ENCODE measurements around the gene HTT. TPM values are rescaled to one million over a fixed set of nuclear protein-coding genes. Genes with fewer than 3 reads are reported as not detected.

HTT gene
- total and polyA plus RNA-seq, 3 experiments from 2014 or later = 5.1 to 58.6 (median 54.7) TPM

GRCh38 chr4:3236326-3236878, 161.9 kb downstream of the HTT start:
- H3K27ac Mint-ChIP-seq = no peak overlapping the region
- ChIA-PET CTCF (no interaction called here), POLR2A (no interaction called here)
- Histone ChIP-seq H3K36me3 (ENCODE audit: insufficient read depth, low read length) (peaks cover 20% of the 10 kb centered on the region), H3K27ac (ENCODE audit: low read depth, low read length) (no peak overlapping the region), H3K27me3 (ENCODE audit: insufficient read depth, low read length, poor library complexity, severe bottlenecking) (no peaks in the 10 kb centered on the region), H3K4me1 (ENCODE audit: insufficient read depth, low read length) (no peaks in the 10 kb centered on the region), H3K9me3 (ENCODE audit: low read length) (no peaks in the 10 kb centered on the region), H3K4me3 (ENCODE audit: low read length) (no peak overlapping the region)
- no peaks in the 10 kb centered on the region for H3K4me1 Mint-ChIP-seq
- no peaks in the 10 kb centered on the region for H3K9me3 Mint-ChIP-seq
- DNase-seq = no peak
- peaks cover 4 to 90% (median 10%) of the 10 kb centered on the region in 3 donors for H3K36me3 Mint-ChIP-seq
- no peak overlapping the region for H3K4me3 Mint-ChIP-seq
- H3K27me3 Mint-ChIP-seq = no peaks in the 10 kb centered on the region

GRCh38 chr4:3237266-3237665, 162.8 kb downstream of the HTT start:
- H3K4me3 Mint-ChIP-seq = no peak overlapping the region
- peaks cover 0 to 87% (median 9%) of the 10 kb centered on the region in 3 donors for H3K36me3 Mint-ChIP-seq
- Histone ChIP-seq H3K27ac (ENCODE audit: low read depth, low read length) (no peak overlapping the region), H3K9me3 (ENCODE audit: low read length) (no peaks in the 10 kb centered on the region), H3K4me3 (ENCODE audit: low read length) (no peak overlapping the region), H3K27me3 (ENCODE audit: insufficient read depth, low read length, poor library complexity, severe bottlenecking) (no peaks in the 10 kb centered on the region), H3K4me1 (ENCODE audit: insufficient read depth, low read length) (no peaks in the 10 kb centered on the region), H3K36me3 (ENCODE audit: insufficient read depth, low read length) (peaks cover 12% of the 10 kb centered on the region)
- H3K9me3 Mint-ChIP-seq = no peaks in the 10 kb centered on the region
- ChIA-PET CTCF (no interaction called here), POLR2A (no interaction called here)
- peaks cover 0 to 3% (median under 1%) of the 10 kb centered on the region in 3 donors for H3K4me1 Mint-ChIP-seq
- H3K27ac Mint-ChIP-seq = no peak overlapping the region
- H3K27me3 Mint-ChIP-seq = no peaks in the 10 kb centered on the region
- DNase-seq = no peak

- H3K9me3 ChIP-seq (ENCODE audit: low read length) = no peaks in the 10 kb centered on the region
- Mint-ChIP-seq H3K27ac (peak overlapping the region in 2 of 8 donors; percentile 34 to 38), H3K36me3 (peaks cover 0 to 84% (median 9%) of the 10 kb centered on the region in 3 donors), H3K4me1 (peaks cover 7 to 10% (median 7%) of the 10 kb centered on the region in 3 donors), H3K4me3 (no peak overlapping the region), H3K27me3 (no peaks in the 10 kb centered on the region), H3K9me3 (no peaks in the 10 kb centered on the region)
- ChIA-PET POLR2A (no interaction called here), CTCF (no interaction called here)
- H3K4me3 ChIP-seq (ENCODE audit: low read length) = no peak overlapping the region
- no peak overlapping the region for H3K27ac ChIP-seq (ENCODE audit: low read depth, low read length)
- peaks cover 12% of the 10 kb centered on the region for H3K36me3 ChIP-seq (ENCODE audit: insufficient read depth, low read length)
- H3K27me3 ChIP-seq (ENCODE audit: insufficient read depth, low read length, poor library complexity, severe bottlenecking) = no peaks in the 10 kb centered on the region
- peaks cover 1% of the 10 kb centered on the region for H3K4me1 ChIP-seq (ENCODE audit: insufficient read depth, low read length)
- no peak for DNase-seq
These were observed 163.5 kb downstream of the HTT start for GRCh38 chr4:3237712-3238560.

- Histone ChIP-seq H3K4me3 (ENCODE audit: low read length) (no peak overlapping the region), H3K27me3 (ENCODE audit: insufficient read depth, low read length, poor library complexity, severe bottlenecking) (no peaks in the 10 kb centered on the region), H3K9me3 (ENCODE audit: low read length) (no peaks in the 10 kb centered on the region), H3K27ac (ENCODE audit: low read depth, low read length) (no peak overlapping the region), H3K36me3 (ENCODE audit: insufficient read depth, low read length) (peaks cover 12% of the 10 kb centered on the region), H3K4me1 (ENCODE audit: insufficient read depth, low read length) (peaks cover 7% of the 10 kb centered on the region)
- peaks cover 11 to 17% (median 14%) of the 10 kb centered on the region in 3 donors for H3K4me1 Mint-ChIP-seq
- no peak overlapping the region for H3K27ac Mint-ChIP-seq
- H3K9me3 Mint-ChIP-seq = no peaks in the 10 kb centered on the region
- no peak for DNase-seq
- H3K27me3 Mint-ChIP-seq = no peaks in the 10 kb centered on the region
- CTCF ChIA-PET = no interaction called here
- no peak overlapping the region for H3K4me3 Mint-ChIP-seq
- POLR2A ChIA-PET = no interaction called here
- H3K36me3 Mint-ChIP-seq = peaks cover 0 to 79% (median 5%) of the 10 kb centered on the region in 3 donors
These were observed 164.2 kb downstream of the HTT start for GRCh38 chr4:3238721-3239120.

GRCh38 chr4:3239303-3239702, 164.8 kb downstream of the HTT start:
- Mint-ChIP-seq H3K4me3 (no peak overlapping the region), H3K9me3 (no peaks in the 10 kb centered on the region), H3K4me1 (peaks cover 11 to 17% (median 16%) of the 10 kb centered on the region in 3 donors), H3K36me3 (peaks cover 0 to 74% (median 3%) of the 10 kb centered on the region in 3 donors), H3K27me3 (no peaks in the 10 kb centered on the region), H3K27ac (peak overlapping the region in 1 of 8 donors; percentile 16)
- no peak for DNase-seq
- no peaks in the 10 kb centered on the region for H3K9me3 ChIP-seq (ENCODE audit: low read length)
- ChIA-PET POLR2A (no interaction called here), CTCF (no interaction called here)
- no peak overlapping the region for H3K27ac ChIP-seq (ENCODE audit: low read depth, low read length)
- no peak overlapping the region for H3K4me3 ChIP-seq (ENCODE audit: low read length)
- H3K27me3 ChIP-seq (ENCODE audit: insufficient read depth, low read length, poor library complexity, severe bottlenecking) = no peaks in the 10 kb centered on the region
- peaks cover 7% of the 10 kb centered on the region for H3K4me1 ChIP-seq (ENCODE audit: insufficient read depth, low read length)
- H3K36me3 ChIP-seq (ENCODE audit: insufficient read depth, low read length) = peaks cover 12% of the 10 kb centered on the region

GRCh38 chr4:3239998-3240920, 165.8 kb downstream of the HTT start:
- Mint-ChIP-seq H3K4me3 (peak overlapping the region in 1 of 7 donors; percentile 77), H3K27ac (peak overlapping the region in 1 of 8 donors; percentile 52), H3K27me3 (no peaks in the 10 kb centered on the region), H3K9me3 (no peaks in the 10 kb centered on the region), H3K36me3 (peaks cover 0 to 65% (median 0%) of the 10 kb centered on the region in 3 donors), H3K4me1 (peaks cover 11 to 17% (median 16%) of the 10 kb centered on the region in 3 donors)
- H3K4me1 ChIP-seq (ENCODE audit: insufficient read depth, low read length) = peaks cover 7% of the 10 kb centered on the region
- no peak for DNase-seq
- H3K27me3 ChIP-seq (ENCODE audit: insufficient read depth, low read length, poor library complexity, severe bottlenecking) = no peaks in the 10 kb centered on the region
- H3K27ac ChIP-seq (ENCODE audit: low read depth, low read length) = no peak overlapping the region
- H3K9me3 ChIP-seq (ENCODE audit: low read length) = no peaks in the 10 kb centered on the region
- H3K36me3 ChIP-seq (ENCODE audit: insufficient read depth, low read length) = peaks cover 11% of the 10 kb centered on the region
- CTCF ChIA-PET = no interaction called here
- H3K4me3 ChIP-seq (ENCODE audit: low read length) = no peak overlapping the region
- POLR2A ChIA-PET = no interaction called here

GRCh38 chr4:3240936-3241522, 166.5 kb downstream of the HTT start:
- H3K27ac ChIP-seq (ENCODE audit: low read depth, low read length) = no peak overlapping the region
- ChIA-PET POLR2A (no interaction called here), CTCF (no interaction called here)
- Mint-ChIP-seq H3K36me3 (peaks cover 0 to 58% (median 0%) of the 10 kb centered on the region in 3 donors), H3K27me3 (no peaks in the 10 kb centered on the region), H3K4me3 (peak overlapping the region in 1 of 7 donors; percentile 77), H3K9me3 (no peaks in the 10 kb centered on the region), H3K4me1 (peaks cover 11 to 17% (median 16%) of the 10 kb centered on the region in 3 donors), H3K27ac (no peak overlapping the region)
- no peaks in the 10 kb centered on the region for H3K9me3 ChIP-seq (ENCODE audit: low read length)
- peaks cover 7% of the 10 kb centered on the region for H3K4me1 ChIP-seq (ENCODE audit: insufficient read depth, low read length)
- H3K36me3 ChIP-seq (ENCODE audit: insufficient read depth, low read length) = peaks cover 3% of the 10 kb centered on the region
- no peak overlapping the region for H3K4me3 ChIP-seq (ENCODE audit: low read length)
- no peaks in the 10 kb centered on the region for H3K27me3 ChIP-seq (ENCODE audit: insufficient read depth, low read length, poor library complexity, severe bottlenecking)
- DNase-seq = no peak

Measured in CD8-positive, alpha-beta memory T cell (primary cell).